Keratinocyte (primary cell): ENCODE results near the gene TIMM10. TPM values are rescaled to one million over a fixed set of nuclear protein-coding genes. Genes with fewer than 3 reads are reported as not detected.

Experiments used
- DNase-seq: peaks from one replicate; pipeline ENCODE4 v3.0.0-alpha.2; 2011; ENCODE audit warnings: low read depth, missing footprints, low spot score
- FAIRE-seq: peaks from 2 replicates; lab custom pipeline; 2011; peaks lifted over from hg19 to GRCh38; lab: Jason Lieb, UNC
- H2AFZ ChIP-seq: 2 replicates; pipeline ENCODE4 v1.6.0; 2012; ENCODE audit warnings: low read length, control low read depth, inconsistent platforms; ENCODE audit not compliant: control insufficient read depth
- H3K27ac ChIP-seq: 2 replicates; pipeline ENCODE4 v1.5.1; 2011; ENCODE audit warnings: low read length; ENCODE audit not compliant: control insufficient read depth, insufficient read depth
- H3K27me3 ChIP-seq: 3 replicates; pipeline ENCODE4 v1.6.0; 2011; ENCODE audit warnings: low read length; ENCODE audit not compliant: control insufficient read depth, insufficient read depth; ENCODE audit errors: extremely low read depth
- H3K36me3 ChIP-seq, 2 experiments: 2 replicates in 1 of 2; 3 replicates in 1 of 2; pipeline ENCODE4 v1.5.1; 2011; ENCODE audit warnings: low read length in 2 of 2, mild to moderate bottlenecking in 1 of 2; ENCODE audit not compliant: control insufficient read depth in 2 of 2, insufficient read depth in 2 of 2; ENCODE audit errors: extremely low read depth in 1 of 2
- H3K4me1 ChIP-seq: 3 replicates; pipeline ENCODE4 v1.5.1; 2011; ENCODE audit warnings: low read length; ENCODE audit not compliant: control insufficient read depth, insufficient read depth; ENCODE audit errors: extremely low read depth
- H3K4me2 ChIP-seq: 3 replicates; pipeline ENCODE4 v1.6.0; 2011; ENCODE audit warnings: low read depth, low read length; ENCODE audit not compliant: control insufficient read depth, insufficient read depth; ENCODE audit errors: extremely low read depth
- H3K4me3 ChIP-seq, 3 experiments: fragments of 200-600 bp in 1 of 3; sonication (generic) in 1 of 3; 2 replicates in 2 of 3; 3 replicates in 1 of 3; pipeline ENCODE4 v1.5.1; 2011 to 2016; ENCODE audit warnings: low read length in 3 of 3, mild to moderate bottlenecking in 3 of 3, control low read depth in 2 of 3, inconsistent platforms in 1 of 3, low read depth in 1 of 3, mixed read lengths in 1 of 3, mixed run types in 1 of 3, moderate library complexity in 1 of 3; ENCODE audit not compliant: control insufficient read depth in 2 of 3, insufficient read depth in 2 of 3; ENCODE audit errors: extremely low read depth in 1 of 3
- H3K79me2 ChIP-seq: 2 replicates; pipeline ENCODE4 v1.6.0; 2012; ENCODE audit warnings: low read length; ENCODE audit not compliant: control insufficient read depth, insufficient read depth
- H3K9ac ChIP-seq: 3 replicates; pipeline ENCODE4 v1.6.0; 2011; ENCODE audit warnings: low read length; ENCODE audit not compliant: control insufficient read depth, insufficient read depth; ENCODE audit errors: extremely low read depth
- H3K9me1 ChIP-seq: 3 replicates; pipeline ENCODE4 v1.6.0; 2011; ENCODE audit warnings: low read length; ENCODE audit not compliant: control insufficient read depth, insufficient read depth; ENCODE audit errors: extremely low read depth
- H3K9me3 ChIP-seq: 2 replicates; pipeline ENCODE4 v1.5.1; 2012; ENCODE audit warnings: low read depth, low read length; ENCODE audit not compliant: control insufficient read depth
- H4K20me1 ChIP-seq: 3 replicates; pipeline ENCODE4 v1.6.0; 2011; ENCODE audit warnings: low read length; ENCODE audit not compliant: control insufficient read depth, insufficient read depth; ENCODE audit errors: extremely low read depth
- EZH2 ChIP-seq: IDR thresholded peaks from one replicate; pipeline ENCODE4 v1.6.1; 2012; ENCODE audit warnings: inconsistent platforms, mild to moderate bottlenecking, low read length, moderate library complexity
- dilution Hi-C: fragments of 300-500 bp; cut with MboI; formaldehyde crosslinking; loops from one replicate; pipeline ENCODE4 v1.7.0; 2020; ENCODE audit warnings: low sequenced_read_pairs; ENCODE audit not compliant: extremely low pct_ligation_motif_present
- polyA plus RNA-seq, 5 experiments: library from polyadenylated mRNA; depleted of rRNA in 3 of 5; stranded (reverse) in 3 of 5; stranded (forward) in 1 of 5; unstranded in 1 of 5; fragments of >200 nt; gene quantifications; 1 replicate in 1 of 5; 2 replicates in 3 of 5; 3 replicates in 1 of 5; pipeline versions ENCODE4 v1.2.1 to v1.2.3, GENCODE V29; 2011 to 2012; ENCODE audit warnings: missing spikeins in 2 of 5, low read depth in 1 of 5, low replicate concordance in 1 of 5
- TF ChIP-seq, protein P1 (sequence below), 3 experiments: IDR thresholded peaks in 1 of 3; conservative IDR thresholded peaks in 1 of 3; optimal IDR thresholded peaks in 1 of 3; 2 replicates in 2 of 3; 3 replicates in 1 of 3; pipeline versions ENCODE3 to v1.5.1; 2011; ENCODE audit warnings: low read length in 3 of 3, mild to moderate bottlenecking in 3 of 3, moderate library complexity in 2 of 3, control low read depth in 1 of 3, inconsistent platforms in 1 of 3; ENCODE audit not compliant: insufficient read depth in 2 of 3; ENCODE audit errors: extremely low read depth in 1 of 3

Gene TIMM10
- polyA plus RNA-seq, 1 donor (not counting 4 experiments of a cell fraction or from before 2014, with no cell fraction given), result 92.2 TPM

DNA sequence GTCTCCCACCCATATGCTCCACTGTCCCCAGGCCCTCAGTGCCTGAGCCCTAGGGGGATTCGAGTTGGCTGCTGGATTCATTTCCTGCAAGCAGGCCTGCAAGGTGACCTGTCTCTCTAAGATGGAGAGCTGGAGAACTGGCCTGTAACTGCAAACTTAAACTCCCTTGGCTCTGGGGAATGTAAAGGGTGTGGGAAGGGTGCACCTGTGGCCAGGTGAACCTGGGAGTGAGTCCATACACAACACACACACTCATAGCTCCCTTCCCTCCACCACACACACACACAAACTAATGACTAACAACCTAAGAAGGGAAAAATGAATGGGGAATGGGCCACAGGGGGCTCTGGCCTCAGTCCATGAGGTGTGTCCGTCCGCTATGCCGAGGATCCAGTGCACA is 21.4 kb upstream of the TIMM10 start:
- peaks cover 4% of the 10 kb centered on the region for H3K4me1 ChIP-seq
- no peak overlapping the region for H3K4me3 ChIP-seq
- H3K9me3 ChIP-seq, result no peaks in the 10 kb centered on the region
- H2AFZ ChIP-seq, result no peak overlapping the region
- dilution Hi-C loops, result no loop called here
- H3K9ac ChIP-seq, result no peak overlapping the region
- no peaks in the 10 kb centered on the region for H4K20me1 ChIP-seq
- H3K79me2 ChIP-seq, result no peaks in the 10 kb centered on the region
- H3K36me3 ChIP-seq, result peaks cover 7 to 27% of the 10 kb centered on the region in 2 experiments
- H3K27ac ChIP-seq, result no peak overlapping the region
- H3K9me1 ChIP-seq, result no peaks in the 10 kb centered on the region
- H3K4me2 ChIP-seq, result no peak overlapping the region
- no peaks in the 10 kb centered on the region for H3K27me3 ChIP-seq
- DNase-seq (no peak), FAIRE-seq (no peak)
- TF ChIP-seq, protein P1, sequence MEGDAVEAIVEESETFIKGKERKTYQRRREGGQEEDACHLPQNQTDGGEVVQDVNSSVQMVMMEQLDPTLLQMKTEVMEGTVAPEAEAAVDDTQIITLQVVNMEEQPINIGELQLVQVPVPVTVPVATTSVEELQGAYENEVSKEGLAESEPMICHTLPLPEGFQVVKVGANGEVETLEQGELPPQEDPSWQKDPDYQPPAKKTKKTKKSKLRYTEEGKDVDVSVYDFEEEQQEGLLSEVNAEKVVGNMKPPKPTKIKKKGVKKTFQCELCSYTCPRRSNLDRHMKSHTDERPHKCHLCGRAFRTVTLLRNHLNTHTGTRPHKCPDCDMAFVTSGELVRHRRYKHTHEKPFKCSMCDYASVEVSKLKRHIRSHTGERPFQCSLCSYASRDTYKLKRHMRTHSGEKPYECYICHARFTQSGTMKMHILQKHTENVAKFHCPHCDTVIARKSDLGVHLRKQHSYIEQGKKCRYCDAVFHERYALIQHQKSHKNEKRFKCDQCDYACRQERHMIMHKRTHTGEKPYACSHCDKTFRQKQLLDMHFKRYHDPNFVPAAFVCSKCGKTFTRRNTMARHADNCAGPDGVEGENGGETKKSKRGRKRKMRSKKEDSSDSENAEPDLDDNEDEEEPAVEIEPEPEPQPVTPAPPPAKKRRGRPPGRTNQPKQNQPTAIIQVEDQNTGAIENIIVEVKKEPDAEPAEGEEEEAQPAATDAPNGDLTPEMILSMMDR (optimal IDR thresholded peaks at IDR 0.05 in 1 of 3, IDR thresholded peaks at IDR 0.05 in 1 of 3, conservative IDR thresholded peaks at IDR 0.05 in 1 of 3; ENCODE audit: extremely low read depth in 1 of 3, insufficient read depth in 2 of 3, low read length in 3 of 3), result no peak
- TF ChIP-seq EZH2, result no peak

DNA sequence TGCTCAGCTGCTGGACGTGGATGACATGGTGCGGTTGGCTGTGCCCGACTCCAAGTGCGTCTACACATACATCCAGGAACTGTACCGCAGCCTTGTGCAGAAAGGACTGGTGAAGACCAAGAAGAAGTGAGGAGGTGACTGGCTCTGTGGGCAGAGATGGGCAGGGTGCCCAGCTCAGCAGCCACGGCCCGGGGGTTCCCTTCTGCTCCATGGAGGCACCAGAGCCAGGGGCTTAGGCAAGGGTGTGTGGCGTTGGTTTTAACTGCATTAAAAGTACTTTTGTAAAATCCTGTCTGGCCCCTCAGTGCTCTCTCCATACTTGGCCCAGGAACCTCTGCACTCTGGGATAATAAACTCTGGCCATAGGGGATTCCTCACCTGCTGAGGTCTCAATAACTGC is 19.4 kb upstream of the TIMM10 start:
- dilution Hi-C loops, result no loop called here
- H4K20me1 ChIP-seq, result no peaks in the 10 kb centered on the region
- H3K4me1 ChIP-seq, result peaks cover 4% of the 10 kb centered on the region
- FAIRE-seq (no peak), DNase-seq (no peak)
- no peak overlapping the region for H3K4me2 ChIP-seq
- H3K9me1 ChIP-seq, result no peaks in the 10 kb centered on the region
- no peaks in the 10 kb centered on the region for H3K27me3 ChIP-seq
- H3K36me3 ChIP-seq, result peaks cover 7 to 27% of the 10 kb centered on the region in 2 experiments
- H3K79me2 ChIP-seq, result no peaks in the 10 kb centered on the region
- TF ChIP-seq EZH2, result no peak
- no peak overlapping the region for H3K4me3 ChIP-seq
- H3K9ac ChIP-seq, result no peak overlapping the region
- no peaks in the 10 kb centered on the region for H3K9me3 ChIP-seq
- no peak overlapping the region for H2AFZ ChIP-seq
- H3K27ac ChIP-seq, result no peak overlapping the region

DNA sequence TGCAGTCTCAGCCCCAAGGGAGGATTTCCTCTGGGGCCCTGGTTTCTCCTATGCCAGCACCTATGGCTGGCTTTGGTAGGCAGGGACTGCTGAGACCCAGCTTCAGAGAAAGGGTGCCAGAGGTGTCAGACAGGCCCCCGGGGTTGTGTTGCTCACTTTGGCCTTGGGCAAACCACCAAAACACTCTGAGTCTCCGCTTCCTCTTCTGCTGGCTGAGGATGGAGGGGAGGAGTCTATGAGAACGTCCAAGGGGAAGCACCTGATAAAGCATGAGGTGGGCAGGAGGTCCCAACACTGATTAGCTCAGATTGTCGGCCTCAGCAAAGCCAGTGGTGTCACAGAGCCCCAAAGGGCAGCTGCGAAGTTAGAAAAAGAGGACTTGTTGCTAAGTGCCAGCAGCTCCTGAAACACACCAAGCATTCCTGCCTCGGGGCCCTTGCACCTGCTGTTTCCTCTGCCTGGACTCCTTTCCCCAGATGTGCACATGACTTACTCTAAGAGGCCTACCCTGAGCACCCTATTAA is 17.4 kb upstream of the TIMM10 start:
- no peak overlapping the region for H3K9ac ChIP-seq
- no peaks in the 10 kb centered on the region for H4K20me1 ChIP-seq
- no peaks in the 10 kb centered on the region for H3K79me2 ChIP-seq
- no peak overlapping the region for H3K4me2 ChIP-seq
- FAIRE-seq (no peak), DNase-seq (no peak)
- H3K9me3 ChIP-seq, result no peaks in the 10 kb centered on the region
- H3K36me3 ChIP-seq, result peaks cover 4 to 17% of the 10 kb centered on the region in 2 experiments
- no peaks in the 10 kb centered on the region for H3K9me1 ChIP-seq
- dilution Hi-C loops, result no loop called here
- peaks cover 4% of the 10 kb centered on the region for H3K27me3 ChIP-seq
- H2AFZ ChIP-seq, result no peak overlapping the region
- no peak overlapping the region for H3K4me3 ChIP-seq
- H3K27ac ChIP-seq, result no peak overlapping the region
- peaks cover 9% of the 10 kb centered on the region for H3K4me1 ChIP-seq
- TF ChIP-seq EZH2, result no peak
- TF ChIP-seq, protein P1 (optimal IDR thresholded peaks at IDR 0.05 in 1 of 3, IDR thresholded peaks at IDR 0.05 in 1 of 3, conservative IDR thresholded peaks at IDR 0.05 in 1 of 3; ENCODE audit: extremely low read depth in 1 of 3, insufficient read depth in 2 of 3, low read length in 3 of 3), result no peak
